ENCODE results near the gene CYP2R1.
"Not testable (repeated sequence)": the region's sequence is repeated elsewhere in the genome, so short reads cannot be mapped to it uniquely, and the experiment has no call there.

The CYP2R1 gene

DNA sequence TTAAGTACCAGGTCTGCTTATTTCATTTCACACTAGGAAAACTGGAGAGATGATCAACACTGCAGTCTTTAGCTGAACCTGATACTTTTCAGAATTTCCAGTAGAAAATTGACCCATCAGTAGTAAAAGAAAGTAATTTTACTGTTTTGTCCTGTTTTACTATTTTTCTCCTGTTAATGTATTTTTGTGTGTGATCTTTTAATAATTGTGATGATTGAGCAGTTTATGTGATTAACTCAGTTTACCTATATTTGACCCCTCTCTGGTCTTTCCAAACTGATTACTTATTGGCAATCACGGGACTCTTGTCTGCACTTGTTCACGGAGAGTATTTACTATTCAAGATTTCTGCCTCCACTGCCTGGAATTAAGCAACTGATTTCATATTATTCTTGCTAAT lies 546 bp upstream of the CYP2R1 start:
- no peak for DNase-seq (ENCODE audit: low spot score)

DNA sequence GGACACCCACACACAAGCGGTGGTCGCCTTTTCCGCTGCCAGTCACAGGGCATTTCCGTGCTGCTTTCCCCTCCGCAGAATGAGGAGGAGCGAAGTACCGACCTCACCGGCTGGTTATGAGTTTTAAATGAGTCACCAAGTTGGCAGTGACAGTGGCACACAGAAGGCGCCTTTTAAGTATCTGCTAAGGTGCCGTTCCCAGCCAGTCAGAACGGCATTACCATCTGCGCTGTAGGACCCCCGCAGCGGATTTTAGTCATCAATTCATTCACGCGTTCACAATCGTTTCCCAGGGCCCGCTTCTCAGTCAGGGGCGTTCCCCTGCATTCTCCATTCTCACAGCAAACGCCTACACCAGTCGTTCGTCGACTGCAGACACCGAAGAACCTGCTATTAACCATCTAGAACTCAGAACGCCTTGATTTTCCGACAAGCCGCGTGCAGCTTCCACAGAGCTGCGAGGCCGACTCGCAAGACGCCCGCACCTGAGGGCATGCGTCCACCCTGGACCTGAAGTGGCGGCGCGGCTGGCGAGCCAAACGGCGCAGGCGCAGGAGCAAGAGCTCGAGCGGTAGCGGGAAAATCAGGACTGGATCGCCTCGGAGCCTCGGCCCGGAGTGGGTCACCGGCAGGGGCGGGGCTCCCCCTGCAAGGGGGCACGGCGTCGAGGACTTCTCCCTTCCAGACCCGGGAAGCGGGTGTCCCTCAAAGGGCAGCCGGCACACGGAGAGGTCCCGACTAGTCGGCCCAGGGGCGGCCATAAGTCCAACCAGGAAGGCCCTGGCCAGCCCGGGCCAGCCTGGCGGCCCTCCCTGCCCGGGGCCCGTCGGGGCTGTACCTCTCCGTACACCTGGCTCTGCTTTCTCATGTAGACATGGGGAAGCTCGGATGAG lies 642 bp downstream of the CYP2R1 start:
- DNase-seq (ENCODE audit: low spot score): peak; percentile 89

DNA sequence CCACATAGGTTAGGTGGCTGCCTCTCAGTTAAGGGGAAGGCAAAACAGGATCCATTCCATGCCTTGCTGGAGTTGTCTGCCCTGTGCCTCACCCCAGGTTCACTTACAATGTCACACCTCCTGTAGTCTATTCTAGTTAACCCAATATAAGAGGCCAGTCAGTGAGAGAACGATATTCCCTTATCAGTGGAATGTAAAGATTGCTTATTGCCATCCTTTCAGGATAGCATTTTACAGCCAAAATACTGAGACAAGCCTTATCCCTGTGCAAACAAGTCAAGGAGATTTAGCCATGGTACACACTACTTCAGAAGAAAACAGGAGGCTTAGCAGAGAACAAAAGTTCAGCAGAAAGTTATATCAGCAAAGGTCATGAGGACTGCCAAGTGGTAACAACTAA lies 5.5 kb downstream of the CYP2R1 start:
- DNase-seq (ENCODE audit: low spot score): no peak

DNA sequence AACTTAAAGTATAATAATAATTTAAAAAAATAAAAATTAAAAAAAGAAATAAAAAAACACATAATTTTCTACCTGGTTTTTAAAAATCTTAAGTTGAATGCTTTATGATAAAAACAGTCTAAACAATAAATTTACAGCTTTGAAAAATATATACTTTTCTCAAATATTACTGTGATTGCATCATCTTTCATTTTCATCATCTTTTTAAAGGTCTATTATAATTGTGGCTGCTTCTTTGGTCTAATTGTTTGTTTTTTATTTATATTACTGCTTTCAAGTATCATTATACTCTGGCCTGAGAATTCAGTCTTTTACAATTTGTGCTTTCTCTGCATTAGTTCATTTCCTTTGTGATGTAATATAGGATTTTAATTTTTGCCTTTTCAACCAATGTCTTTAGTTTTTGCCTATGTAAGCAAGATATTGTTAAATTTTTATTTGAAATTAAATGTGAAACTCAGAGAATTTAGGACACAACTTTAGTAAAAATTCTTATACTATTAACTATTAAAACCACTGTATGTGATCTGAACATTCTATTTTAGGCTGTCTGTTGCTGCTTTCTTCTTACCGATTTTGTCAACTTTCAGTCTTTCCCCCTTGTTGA lies 7.3 kb downstream of the CYP2R1 start:
- no peak for DNase-seq (ENCODE audit: low spot score)

DNA sequence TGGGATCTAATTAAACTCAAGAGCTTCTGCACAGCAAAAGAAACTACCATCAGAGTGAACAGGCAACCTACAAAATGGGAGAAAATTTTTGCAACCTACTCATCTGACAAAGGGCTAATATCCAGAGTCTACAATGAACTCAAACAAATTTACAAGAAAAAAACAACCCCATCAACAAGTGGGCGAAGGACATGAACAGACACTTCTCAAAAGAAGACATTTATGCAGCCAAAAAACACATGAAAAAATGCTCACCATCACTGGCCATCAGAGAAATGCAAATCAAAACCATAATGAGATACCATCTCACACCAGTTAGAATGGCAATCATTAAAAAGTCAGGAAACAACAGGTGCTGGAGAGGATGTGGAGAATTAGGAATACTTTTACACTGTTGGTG lies 8.3 kb downstream of the CYP2R1 start:
- not testable (repeated sequence) for DNase-seq (ENCODE audit: low spot score)

DNA sequence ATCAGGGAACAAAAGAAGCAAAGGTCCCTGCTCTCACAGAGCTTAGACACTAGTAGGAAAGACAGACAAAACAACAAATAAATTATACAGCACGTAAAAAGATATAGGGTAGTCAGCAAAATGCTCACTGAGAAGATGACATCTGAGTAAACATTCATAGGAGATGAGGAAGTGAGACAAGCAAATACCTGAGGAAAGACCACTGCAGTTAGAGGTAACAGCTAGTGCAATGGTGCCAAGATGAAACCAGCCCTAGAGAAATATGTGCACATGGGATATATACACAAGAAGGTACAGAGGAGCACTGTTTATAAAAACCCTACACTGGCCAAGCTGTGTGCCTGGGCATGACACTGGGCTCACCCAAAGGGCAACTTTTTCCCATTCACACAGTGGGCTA lies 9.8 kb downstream of the CYP2R1 start:
- DNase-seq (ENCODE audit: low spot score): no peak

DNA sequence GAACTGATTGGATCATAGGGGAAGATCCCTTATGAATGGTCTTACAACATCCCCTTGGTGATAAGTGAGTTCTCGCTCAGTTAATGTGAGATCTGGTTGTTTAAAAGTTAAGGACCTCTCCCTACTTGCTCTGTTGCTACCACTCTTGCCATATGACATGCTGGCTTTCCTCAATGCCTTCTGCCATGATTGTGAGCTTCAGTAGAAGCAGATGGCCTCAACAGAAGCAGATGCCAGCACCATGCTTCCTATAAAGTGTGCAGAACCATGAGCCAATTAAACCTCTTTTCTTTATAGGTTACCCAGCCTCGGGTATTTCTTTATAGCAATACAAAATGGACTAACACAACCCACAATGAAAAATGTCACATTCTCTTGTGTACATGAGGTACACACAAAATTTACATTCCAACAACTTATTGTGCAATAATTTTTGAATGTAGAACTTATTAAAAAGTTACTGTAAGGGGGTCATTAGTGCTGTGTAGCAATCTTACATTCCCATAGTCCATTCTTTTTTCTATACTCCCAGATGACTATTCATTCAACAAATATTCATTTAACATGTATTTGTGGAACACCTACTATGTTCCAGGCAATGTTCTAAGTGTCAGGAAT lies 10.3 kb downstream of the CYP2R1 start:
- DNase-seq (ENCODE audit: low spot score): no peak

DNA sequence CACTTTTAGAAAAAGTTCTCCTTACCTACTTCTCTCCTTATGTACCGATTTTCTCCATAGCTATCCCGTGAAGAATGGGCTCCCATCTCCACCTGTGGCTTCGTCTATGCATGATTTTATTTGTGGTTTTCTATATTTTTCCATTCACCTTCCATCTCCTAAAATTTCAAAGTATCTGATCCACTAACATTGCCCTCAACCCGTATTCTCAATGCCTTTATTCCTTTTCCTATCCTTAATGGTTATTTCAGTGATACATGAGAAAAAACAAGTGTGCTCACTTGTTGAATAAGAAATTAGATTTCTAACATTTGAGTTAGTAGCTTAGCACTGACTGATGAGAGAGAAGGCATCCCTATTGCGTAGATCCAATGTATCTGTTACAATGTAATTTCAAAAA lies 16.9 kb downstream of the CYP2R1 start:
- no peak for DNase-seq (ENCODE audit: low spot score)

DNA sequence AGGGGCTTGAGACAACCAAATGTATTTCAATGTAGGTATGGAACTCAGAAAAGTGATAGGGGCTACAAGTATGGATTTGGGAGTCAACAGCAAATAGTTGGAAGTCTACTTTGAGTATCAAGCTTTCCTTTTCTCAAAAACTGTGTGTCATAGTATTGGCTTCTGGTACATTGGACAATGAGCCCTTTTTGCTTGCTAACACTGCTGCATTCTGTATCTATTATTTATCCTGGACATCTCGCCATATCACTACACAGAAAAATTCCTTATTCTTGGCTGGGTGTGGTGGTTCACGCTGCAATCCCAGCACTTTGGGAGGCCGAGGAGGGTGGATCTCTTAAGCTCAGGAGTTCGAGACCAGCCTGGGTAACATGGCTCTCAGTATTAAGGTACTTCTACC lies 18.4 kb downstream of the CYP2R1 start:
- DNase-seq (ENCODE audit: low spot score): no peak

DNA sequence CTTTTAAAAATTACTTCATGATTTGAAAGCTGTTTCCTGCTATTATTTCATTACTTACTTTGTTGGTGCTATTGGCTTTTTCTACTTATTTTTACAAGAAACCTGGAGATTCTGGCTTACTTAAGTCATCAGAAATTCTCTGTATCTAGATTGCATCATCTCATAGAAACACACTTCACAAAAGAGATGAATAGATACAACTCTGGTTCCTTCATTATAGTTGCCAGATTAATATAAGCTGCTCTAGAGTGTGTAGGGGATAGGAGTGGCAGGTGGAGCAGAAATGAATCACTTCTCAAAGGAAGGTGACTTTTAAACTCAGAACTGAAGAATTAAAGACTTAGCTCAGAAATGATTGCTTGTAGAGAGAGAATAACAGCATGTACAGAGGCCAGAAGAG lies 20.0 kb downstream of the CYP2R1 start:
- no peak for DNase-seq (ENCODE audit: low spot score)

DNA sequence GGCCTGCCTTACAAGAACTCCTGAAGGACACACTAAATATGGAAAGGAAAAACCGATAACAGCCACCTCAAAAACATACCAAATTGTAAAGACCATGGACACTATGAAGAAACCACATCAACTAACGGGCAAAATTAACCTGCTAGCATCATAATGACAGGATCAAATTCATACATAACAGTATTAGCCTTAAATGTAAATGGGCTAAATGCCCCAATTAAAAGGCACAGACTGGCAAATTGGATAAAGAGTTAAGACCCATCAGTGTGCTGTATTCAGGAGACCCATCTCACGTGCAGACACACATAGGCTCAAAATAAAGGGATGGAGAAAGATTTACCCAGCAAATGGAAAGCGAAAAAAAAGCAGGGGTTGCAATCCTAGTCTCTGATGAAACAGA lies 28.3 kb downstream of the CYP2R1 start:
- DNase-seq (ENCODE audit: low spot score): not testable (repeated sequence)

DNA sequence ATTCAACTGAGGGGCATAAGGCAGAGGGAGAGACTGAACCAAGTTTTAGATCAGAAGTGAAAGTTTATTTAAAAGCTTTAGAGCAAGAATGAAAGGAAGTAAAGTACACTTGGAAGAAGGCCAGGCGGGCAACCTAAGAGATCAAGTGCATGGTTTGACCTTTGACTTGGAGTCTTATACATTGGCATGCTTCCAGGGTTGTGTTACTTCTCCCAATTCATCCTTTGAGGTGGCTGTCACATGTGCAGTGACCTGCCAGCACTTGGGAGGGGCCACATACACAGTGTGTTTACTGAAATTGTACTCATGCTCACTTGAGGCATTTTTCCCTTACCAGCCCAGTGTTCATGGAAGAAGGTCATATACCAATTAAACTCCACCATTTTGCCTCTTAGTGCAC lies 30.4 kb downstream of the CYP2R1 start:
- DNase-seq (ENCODE audit: low spot score): no peak

DNA sequence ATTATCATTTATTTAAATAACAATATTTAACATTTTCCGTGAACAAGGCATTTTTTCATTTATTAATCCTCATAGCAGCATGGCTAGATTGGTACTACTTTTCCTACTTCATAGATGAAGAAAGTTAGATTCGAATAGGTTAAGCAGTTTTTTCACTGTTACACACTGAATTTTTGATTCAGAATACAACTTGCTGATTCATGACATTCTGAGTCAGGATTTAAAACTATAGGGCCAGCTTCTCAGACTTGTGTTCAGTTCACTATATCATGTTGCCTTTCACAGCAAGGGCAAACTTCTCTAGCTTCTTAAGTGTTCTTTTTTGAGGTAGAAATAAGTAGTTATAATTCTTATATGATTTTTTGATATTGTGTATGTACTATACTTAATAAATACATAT lies 31.5 kb downstream of the CYP2R1 start:
- no peak for DNase-seq (ENCODE audit: low spot score)

DNA sequence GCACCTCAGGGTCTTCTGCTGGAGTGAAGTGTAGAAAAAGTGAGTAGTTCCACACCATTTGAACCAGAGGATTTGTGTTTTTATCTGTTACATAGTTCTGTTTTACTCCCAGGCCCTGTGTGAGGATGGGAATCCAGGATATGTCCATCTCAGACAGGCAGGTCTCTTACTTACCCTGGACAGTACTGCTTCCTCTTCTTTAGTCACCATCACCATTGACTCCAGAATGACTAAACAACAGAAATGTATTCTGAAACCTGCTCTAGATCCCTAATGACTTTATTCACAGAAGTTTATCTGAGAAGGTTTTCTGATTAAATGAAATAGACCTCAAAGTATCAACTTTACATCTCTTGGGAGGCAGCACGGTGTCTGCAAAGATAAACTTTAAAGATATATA lies 33.6 kb downstream of the CYP2R1 start:
- no peak for DNase-seq (ENCODE audit: low spot score)

DNA sequence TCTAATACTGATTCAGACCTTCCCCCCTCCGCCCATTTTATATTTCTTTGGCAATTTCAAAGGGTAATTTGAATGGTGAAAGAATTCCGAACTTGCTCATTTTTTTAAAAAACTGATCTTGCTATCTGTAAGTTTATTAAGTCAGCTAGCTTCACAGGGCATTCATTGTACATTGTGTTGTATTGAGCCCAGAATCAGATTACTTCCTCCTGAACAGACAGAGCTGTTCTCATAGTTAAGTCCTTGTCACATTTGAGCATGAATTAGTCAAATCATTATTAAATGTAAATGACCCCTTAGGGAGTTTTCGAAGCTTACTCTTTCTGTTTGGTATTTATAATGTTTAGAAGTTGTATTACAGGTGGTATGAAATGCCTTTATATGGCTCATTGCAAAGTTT lies 34.4 kb downstream of the CYP2R1 start:
- DNase-seq (ENCODE audit: low spot score): no peak

DNA sequence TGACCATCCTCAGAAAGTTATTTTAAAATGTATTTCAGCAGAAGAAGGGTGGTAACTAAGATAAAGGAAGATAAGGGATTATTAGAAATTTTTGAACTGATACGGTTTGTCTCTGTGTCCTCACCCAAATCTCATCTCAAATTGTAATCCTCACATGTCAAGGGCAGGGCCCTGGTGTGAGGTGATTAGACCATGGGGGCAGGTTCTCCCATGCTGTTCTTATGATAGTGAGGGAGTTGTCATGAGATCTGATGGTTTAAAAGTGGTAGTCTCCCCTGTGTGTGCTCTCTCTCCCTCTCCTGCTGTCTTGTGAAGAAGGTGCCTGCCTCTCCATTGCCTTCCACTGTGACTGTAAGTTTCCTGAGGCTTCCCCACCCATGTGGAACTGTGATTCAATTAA lies 36.1 kb downstream of the CYP2R1 start:
- no peak for DNase-seq (ENCODE audit: low spot score)

DNA sequence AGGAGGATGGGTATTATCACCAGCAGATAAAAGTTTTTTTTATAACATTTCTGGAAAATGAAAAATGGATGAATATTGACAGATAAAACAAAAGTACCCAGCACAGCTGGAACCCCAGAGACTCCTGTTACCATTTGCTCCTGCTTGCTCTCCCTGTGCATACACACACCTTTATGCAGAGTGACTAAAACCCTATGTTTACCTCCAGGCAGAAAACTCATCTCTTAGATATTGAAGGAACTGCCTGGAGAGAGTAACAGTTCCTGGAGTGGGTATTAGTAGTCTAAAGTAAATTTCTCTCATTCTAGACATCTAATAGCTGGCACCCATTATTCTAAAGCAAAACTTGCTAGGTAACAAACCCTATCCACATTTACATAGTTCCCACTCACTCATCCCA lies 38.0 kb downstream of the CYP2R1 start:
- DNase-seq (ENCODE audit: low spot score): no peak

DNA sequence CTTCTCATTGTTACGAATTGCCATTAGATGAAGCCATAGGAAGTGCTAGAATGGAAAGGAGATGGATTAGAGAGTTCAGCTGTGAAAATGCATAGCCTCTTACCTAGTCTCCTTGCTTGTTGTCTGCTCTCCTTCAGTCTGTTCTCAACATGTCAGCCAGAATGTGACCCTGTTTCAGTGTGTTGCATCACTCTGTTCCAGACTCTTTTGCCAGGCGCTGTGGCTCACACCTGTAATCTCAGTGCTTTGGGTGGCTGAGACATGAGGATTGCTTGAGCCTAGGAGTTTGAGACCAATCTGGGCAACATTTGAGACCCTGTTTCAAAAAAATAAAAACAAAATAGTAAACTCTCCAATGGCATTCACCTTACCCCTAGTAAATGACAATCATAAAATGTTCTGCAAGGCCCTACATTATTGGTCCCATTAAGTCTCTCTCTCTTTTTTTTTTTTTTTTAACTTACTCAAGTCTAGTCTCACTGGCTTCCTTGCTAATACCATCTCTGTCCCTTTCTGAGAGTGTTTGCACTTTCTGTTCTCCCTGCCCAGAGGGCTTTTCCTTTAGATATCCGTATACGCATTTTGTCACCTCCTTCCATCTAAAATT lies 39.4 kb downstream of the CYP2R1 start:
- DNase-seq (ENCODE audit: low spot score): no peak

DNA sequence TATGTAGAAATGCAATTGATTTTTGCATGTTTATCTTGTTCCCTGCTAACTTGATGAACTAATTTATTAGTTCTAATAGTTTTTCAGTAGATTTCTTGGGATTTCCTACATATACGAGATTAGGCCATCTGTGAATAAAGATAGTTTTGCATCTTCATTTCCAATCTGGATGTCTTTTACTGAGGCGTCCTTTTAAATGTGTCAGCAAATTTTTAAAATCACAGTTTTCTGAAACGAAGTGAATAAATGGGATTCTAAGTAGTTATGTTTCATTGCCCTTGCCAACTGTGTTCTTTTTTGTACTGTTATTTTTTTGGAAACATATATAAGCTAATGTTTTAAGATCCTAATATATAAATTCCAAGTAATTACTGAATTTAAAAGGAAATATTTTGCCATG lies 50.0 kb downstream of the CYP2R1 start:
- no peak for DNase-seq (ENCODE audit: low spot score)

DNA sequence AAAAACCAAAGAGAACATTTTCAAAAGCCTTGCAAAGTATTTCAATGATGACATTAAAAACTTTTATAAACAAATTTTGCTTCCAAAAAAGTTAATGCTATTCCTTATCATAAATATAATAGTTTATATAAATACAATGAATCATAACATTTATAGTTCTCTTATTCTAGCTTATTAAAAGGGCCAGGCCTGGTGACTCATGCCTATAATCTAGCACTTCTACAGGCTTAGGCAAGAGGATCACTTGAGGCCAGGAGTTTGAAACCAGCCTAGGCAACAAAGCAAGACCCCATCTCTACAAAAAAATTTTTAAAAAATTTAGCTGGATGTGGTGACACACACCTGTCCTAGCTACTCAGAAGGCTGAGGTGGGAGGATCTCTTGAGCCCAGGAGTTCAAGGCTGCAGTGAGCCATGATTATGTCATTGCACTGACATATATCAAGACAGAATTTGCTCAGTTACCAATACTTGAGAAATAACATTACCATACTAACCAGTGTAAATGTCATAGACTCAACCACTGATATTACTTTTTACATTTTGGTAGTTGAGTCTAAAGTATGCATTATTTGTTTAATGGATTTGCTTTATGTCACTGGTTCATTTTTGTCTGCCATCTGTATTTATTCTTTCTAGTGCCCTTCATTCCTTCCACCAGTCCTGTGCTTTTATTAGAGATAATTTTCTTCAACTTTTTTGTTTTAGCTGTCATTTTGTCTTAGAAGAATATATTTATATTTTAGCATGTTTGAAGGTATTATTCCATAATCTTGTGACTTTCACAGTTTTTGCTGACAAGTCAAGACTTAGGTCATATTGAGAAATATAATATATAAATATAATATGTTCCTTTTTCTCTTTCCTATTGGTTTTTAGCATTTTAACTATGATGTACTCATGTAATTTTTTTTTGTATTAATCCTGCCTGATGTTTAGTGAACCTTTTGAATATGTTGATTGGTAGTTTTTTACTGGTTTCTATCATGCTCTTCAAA lies 56.2 kb downstream of the CYP2R1 start:
- no peak for DNase-seq (ENCODE audit: low spot score)

Measured in CD4-positive, alpha-beta T cell treated with Interleukin-2 at 100 ng/mL for 4 hours (primary cell).